MG63 (cell line): ENCODE measurements around the gene MCM5. TPM values are rescaled to one million over a fixed set of nuclear protein-coding genes. Genes with fewer than 3 reads are reported as not detected.

Source experiments
- DNase-seq: peaks from one replicate; pipeline ENCODE4 v3.0.0-alpha.2; 2020
- H3K27me3 ChIP-seq: fragments of 250-450 bp; sonication (Bioruptor Pico); 2 replicates; pipeline ENCODE4 v1.5.1; 2020; ENCODE audit warnings: mild to moderate bottlenecking, moderate library complexity
- H3K36me3 ChIP-seq: fragments of 250-450 bp; sonication (Bioruptor Pico); 2 replicates; pipeline ENCODE4 v1.5.1; 2020; ENCODE audit warnings: mild to moderate bottlenecking, moderate library complexity
- H3K4me3 ChIP-seq: fragments of 250-450 bp; sonication (Bioruptor Pico); 2 replicates; pipeline ENCODE4 v1.5.1; 2020; ENCODE audit warnings: mild to moderate bottlenecking, moderate library complexity
- H3K9me3 ChIP-seq: fragments of 250-450 bp; sonication (Bioruptor Pico); 2 replicates; pipeline ENCODE4 v1.5.1; 2020; ENCODE audit warnings: mild to moderate bottlenecking, moderate library complexity
- total RNA-seq: library from RNA; depleted of rRNA; stranded (reverse); fragments of >200 nt; shearing (Covaris generic); gene quantifications from 2 replicates; pipeline ENCODE4 v1.2.3, GENCODE V29; 2014; ENCODE audit warnings: low replicate concordance

The MCM5 gene
- total RNA-seq, 1 experiment from 2014 or later, result 117 TPM

- Histone ChIP-seq H3K9me3 (no peaks in the 10 kb centered on the region), H3K4me3 (no peak overlapping the region), H3K36me3 (peaks cover 69% of the 10 kb centered on the region)
Measured at GRCh38 chr22:35413624-35414023, 13.7 kb downstream of the MCM5 start.

GRCh38 chr22:35417606-35418005, 17.7 kb downstream of the MCM5 start:
- Histone ChIP-seq H3K9me3 (no peaks in the 10 kb centered on the region), H3K36me3 (peaks cover 73% of the 10 kb centered on the region), H3K27me3 (no peaks in the 10 kb centered on the region), H3K4me3 (no peak overlapping the region)
- no peak for DNase-seq

More at GRCh38 chr22:35413624-35414023, 13.7 kb downstream of the MCM5 start:
- DNase-seq, result no peak
- H3K27me3 ChIP-seq, result no peaks in the 10 kb centered on the region

DNA sequence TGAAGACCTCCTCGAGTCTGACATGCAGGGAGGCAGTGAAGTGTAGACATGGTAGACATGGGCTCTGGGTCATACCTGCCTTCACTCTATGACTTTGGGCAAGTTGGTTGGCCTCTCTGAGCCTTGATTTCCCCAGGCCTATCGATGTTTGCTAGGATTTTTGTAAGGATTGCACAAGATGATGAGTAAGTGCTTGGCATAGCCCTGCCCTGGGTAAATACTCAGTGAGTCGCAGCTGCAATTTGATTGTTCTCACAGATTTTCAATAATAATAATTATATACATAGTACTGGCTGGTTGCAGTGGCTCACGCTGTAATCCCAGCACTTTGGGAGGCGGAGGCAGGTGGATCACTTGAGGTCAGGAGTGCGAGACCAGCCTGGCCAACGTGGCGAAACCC, 18.1 kb downstream of the MCM5 start:
- peak; percentile 12 for DNase-seq
- peaks cover 76% of the 10 kb centered on the region for H3K36me3 ChIP-seq
- H3K4me3 ChIP-seq, result no peak overlapping the region
- no peaks in the 10 kb centered on the region for H3K27me3 ChIP-seq
- H3K9me3 ChIP-seq, result no peaks in the 10 kb centered on the region

GRCh38 chr22:35418731-35419130, 18.8 kb downstream of the MCM5 start:
- Histone ChIP-seq H3K27me3 (no peaks in the 10 kb centered on the region), H3K4me3 (no peak overlapping the region), H3K36me3 (peaks cover 76% of the 10 kb centered on the region), H3K9me3 (no peaks in the 10 kb centered on the region)
- DNase-seq, result no peak

GRCh38 chr22:35419756-35420155, 19.8 kb downstream of the MCM5 start:
- no peaks in the 10 kb centered on the region for H3K9me3 ChIP-seq
- H3K36me3 ChIP-seq, result peaks cover 81% of the 10 kb centered on the region
- H3K27me3 ChIP-seq, result no peaks in the 10 kb centered on the region
- DNase-seq, result no peak
- H3K4me3 ChIP-seq, result no peak overlapping the region

- Histone ChIP-seq H3K36me3 (peaks cover 77% of the 10 kb centered on the region), H3K4me3 (no peak overlapping the region), H3K27me3 (no peaks in the 10 kb centered on the region), H3K9me3 (no peaks in the 10 kb centered on the region)
- no peak for DNase-seq
Measured at GRCh38 chr22:35421121-35421520, 21.2 kb downstream of the MCM5 start.

DNA sequence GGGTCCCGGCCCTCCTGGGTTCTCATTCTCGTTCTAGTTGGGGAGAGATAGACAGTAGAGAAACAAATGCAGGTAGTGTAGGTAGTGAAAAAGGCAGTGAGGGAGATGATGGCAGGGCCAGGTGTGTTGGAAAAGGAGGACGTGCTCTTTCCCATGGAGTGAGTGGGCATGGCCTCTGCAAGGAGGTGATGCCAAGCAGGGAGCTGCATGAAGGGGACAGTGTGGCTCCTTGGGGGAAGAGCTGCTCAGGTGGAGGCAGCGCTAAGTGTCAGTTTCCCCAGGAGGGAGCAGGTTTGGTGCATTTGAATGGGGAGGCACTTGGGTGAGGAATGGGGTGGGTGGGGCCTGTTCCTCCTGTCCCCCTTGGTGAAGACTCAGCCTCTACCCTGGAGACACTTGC, 22.2 kb downstream of the MCM5 start:
- peaks cover 77% of the 10 kb centered on the region for H3K36me3 ChIP-seq
- no peak for DNase-seq
- H3K27me3 ChIP-seq, result no peaks in the 10 kb centered on the region
- no peaks in the 10 kb centered on the region for H3K9me3 ChIP-seq
- no peak overlapping the region for H3K4me3 ChIP-seq

GRCh38 chr22:35422936-35423335, 23.0 kb downstream of the MCM5 start:
- H3K36me3 ChIP-seq, result peaks cover 71% of the 10 kb centered on the region
- H3K9me3 ChIP-seq, result no peaks in the 10 kb centered on the region
- H3K27me3 ChIP-seq, result no peaks in the 10 kb centered on the region
- no peak overlapping the region for H3K4me3 ChIP-seq
- DNase-seq, result no peak

- H3K36me3 ChIP-seq, result peaks cover 66% of the 10 kb centered on the region
- H3K9me3 ChIP-seq, result no peaks in the 10 kb centered on the region
- H3K27me3 ChIP-seq, result no peaks in the 10 kb centered on the region
- no peak overlapping the region for H3K4me3 ChIP-seq
- DNase-seq, result no peak
Measured at GRCh38 chr22:35424081-35424480, 24.1 kb downstream of the MCM5 start.

DNA sequence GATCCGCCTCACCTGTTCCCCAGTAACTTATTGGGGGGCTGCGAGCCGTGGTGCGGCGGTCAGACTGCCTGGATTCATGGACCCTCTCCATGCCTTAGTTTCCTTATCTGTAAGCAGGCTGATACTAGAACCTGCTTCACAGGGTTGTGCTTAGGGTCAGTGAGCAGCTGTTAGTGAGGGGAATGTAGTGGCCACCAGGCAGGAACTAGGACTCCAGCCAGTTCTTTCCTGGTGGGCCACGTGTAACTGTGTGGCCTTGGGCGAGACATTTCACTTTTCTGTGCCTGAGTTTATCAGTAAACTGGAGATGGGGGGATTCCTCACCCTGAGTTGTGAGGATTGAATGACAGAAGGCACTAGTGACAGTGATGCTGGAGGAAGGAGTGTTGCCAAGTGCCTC, 24.8 kb downstream of the MCM5 start:
- Histone ChIP-seq H3K9me3 (no peaks in the 10 kb centered on the region), H3K27me3 (no peaks in the 10 kb centered on the region), H3K4me3 (no peak overlapping the region), H3K36me3 (peaks cover 60% of the 10 kb centered on the region)
- no peak for DNase-seq

DNA sequence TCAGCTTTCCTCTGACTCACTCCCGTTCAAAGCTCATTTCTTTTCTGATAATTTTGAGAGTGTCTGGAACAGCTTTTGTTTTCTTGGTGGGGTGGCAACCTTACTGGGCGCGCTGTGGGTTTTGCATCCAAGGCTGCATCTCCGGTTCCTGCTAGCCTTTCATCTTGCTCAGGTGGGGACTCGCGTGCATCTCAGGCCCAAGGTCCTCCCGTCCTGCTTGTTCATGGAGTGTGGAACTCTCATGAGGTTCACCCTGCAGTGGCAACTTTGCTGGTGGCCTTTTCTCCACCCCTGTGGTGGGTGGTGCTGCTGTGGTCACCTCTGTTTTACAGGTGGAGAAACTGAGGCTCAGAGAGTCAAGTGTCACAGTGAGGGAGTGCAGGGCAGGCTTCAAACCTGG, 25.6 kb downstream of the MCM5 start:
- DNase-seq, result no peak
- Histone ChIP-seq H3K9me3 (no peaks in the 10 kb centered on the region), H3K36me3 (peaks cover 56% of the 10 kb centered on the region), H3K4me3 (no peak overlapping the region), H3K27me3 (no peaks in the 10 kb centered on the region)

GRCh38 chr22:35425971-35426800, 26.2 kb downstream of the MCM5 start:
- H3K36me3 ChIP-seq, result peaks cover 56% of the 10 kb centered on the region
- no peaks in the 10 kb centered on the region for H3K9me3 ChIP-seq
- H3K4me3 ChIP-seq, result no peak overlapping the region
- H3K27me3 ChIP-seq, result no peaks in the 10 kb centered on the region
- DNase-seq, result no peak

- no peak for DNase-seq
Measured at GRCh38 chr22:35426801-35427140, 26.8 kb downstream of the MCM5 start.

DNA sequence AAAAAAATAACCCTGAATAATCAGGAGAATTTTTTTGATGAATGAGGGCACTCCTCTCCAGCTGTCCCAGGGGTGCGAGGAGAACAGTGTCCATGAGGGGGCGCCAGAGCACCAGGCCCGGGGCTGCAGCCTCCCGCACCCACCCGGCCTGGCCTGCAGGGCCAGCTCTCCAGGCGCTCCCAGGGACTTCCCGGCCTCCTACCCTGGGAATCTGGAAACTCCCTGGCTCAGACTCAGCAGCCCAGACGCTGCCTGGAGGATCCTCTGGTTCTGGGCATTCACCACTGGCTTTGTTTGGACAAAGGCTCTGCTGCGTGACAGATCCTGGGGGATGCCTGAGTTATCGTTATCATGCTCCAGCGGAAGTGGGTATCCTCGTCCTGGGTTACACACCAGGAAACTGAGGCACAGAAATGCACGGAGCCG, 31.0 kb downstream of the MCM5 start:
- peaks cover 61% of the 10 kb centered on the region for H3K36me3 ChIP-seq
- no peaks in the 10 kb centered on the region for H3K27me3 ChIP-seq
- H3K9me3 ChIP-seq, result no peaks in the 10 kb centered on the region; the same call in 1 of the 2 replicates
- no peak overlapping the region for H3K4me3 ChIP-seq
- peak; percentile 91 for DNase-seq

More at GRCh38 chr22:35426801-35427140, 26.8 kb downstream of the MCM5 start:
- Histone ChIP-seq H3K27me3 (no peaks in the 10 kb centered on the region), H3K36me3 (peaks cover 56% of the 10 kb centered on the region), H3K4me3 (no peak overlapping the region), H3K9me3 (no peaks in the 10 kb centered on the region)

- no peak for DNase-seq
Measured at GRCh38 chr22:35431483-35432227, 31.7 kb downstream of the MCM5 start.

GRCh38 chr22:35432228-35432905, 32.4 kb downstream of the MCM5 start:
- DNase-seq, result no peak
- Histone ChIP-seq H3K36me3 (peaks cover 59% of the 10 kb centered on the region), H3K9me3 (no peaks in the 10 kb centered on the region; the same call in 1 of the 2 replicates), H3K27me3 (no peaks in the 10 kb centered on the region), H3K4me3 (no peak overlapping the region)

More at GRCh38 chr22:35431483-35432227, 31.7 kb downstream of the MCM5 start:
- no peaks in the 10 kb centered on the region for H3K27me3 ChIP-seq
- H3K4me3 ChIP-seq, result no peak overlapping the region
- H3K36me3 ChIP-seq, result peaks cover 58% of the 10 kb centered on the region
- no peaks in the 10 kb centered on the region; the same call in 1 of the 2 replicates for H3K9me3 ChIP-seq
